K562 (cell line): Measurements from ENCODE around the gene BAD. TPM values are rescaled to one million over a fixed set of nuclear protein-coding genes. Genes with fewer than 3 reads are reported as not detected.

Experiments
- CHD2 ChIP-seq: IDR thresholded peaks from 2 replicates; pipeline ENCODE4 v1.6.1; 2011; ENCODE audit warnings: low read depth, low read length
- CUX1 ChIP-seq: fragments of 200-800 bp; sonication (Bioruptor generic); IDR thresholded peaks from 2 replicates; pipeline ENCODE4 v1.6.1; 2016; ENCODE audit warnings: missing genetic modification characterization, missing compliant biosample characterization
- FIP1L1 ChIP-seq: fragments of 200-400 bp; formaldehyde crosslinking; IDR thresholded peaks from 2 replicates; pipeline ENCODE4 v1.6.1; 2018; ENCODE audit warnings: mild to moderate bottlenecking, low read depth, low read length; ENCODE audit not compliant: poor library complexity, severe bottlenecking
- FOSL1 ChIP-seq: fragments of 200-800 bp; sonication (Bioruptor generic); conservative IDR thresholded peaks from 2 replicates; pipeline ENCODE4 v1.6.1; 2016; ENCODE audit warnings: missing genetic modification characterization, missing compliant biosample characterization
- KLF10 ChIP-seq: fragments of 250-450 bp; sonication (Bioruptor Pico); IDR thresholded peaks from 2 replicates; pipeline ENCODE4 v1.6.1; 2021; ENCODE audit warnings: matching md5 sums
- LARP7 ChIP-seq: fragments of 450-650 bp; IDR thresholded peaks from 2 replicates; pipeline ENCODE4 v1.6.1; 2016
- MAFK ChIP-seq: IDR thresholded peaks from 2 replicates; pipeline ENCODE4 v1.6.1; 2011; ENCODE audit warnings: low read length, improper control_type of control experiment
- MECOM ChIP-seq: fragments of 250-450 bp; sonication (Bioruptor Pico); IDR thresholded peaks from 2 replicates; pipeline ENCODE4 v1.8.0; 2022; ENCODE audit warnings: inconsistent platforms
- NFIC ChIP-seq: fragments of 450-650 bp; IDR thresholded peaks from 2 replicates; pipeline ENCODE4 v1.6.1; 2017; ENCODE audit warnings: mild to moderate bottlenecking, inconsistent platforms
- POLR2A ChIP-seq: fragments of 450-650 bp; conservative IDR thresholded peaks from 2 replicates; pipeline ENCODE4 v1.6.1; 2016
- PRMT5 ChIP-seq: sonication (generic); formaldehyde crosslinking; IDR thresholded peaks from 2 replicates; pipeline ENCODE4 v1.5.0; 2020; ENCODE audit warnings: missing genetic modification reagents
- RB1 ChIP-seq: fragments of 450-650 bp; IDR thresholded peaks from 2 replicates; pipeline ENCODE4 v1.6.1; 2017; ENCODE audit warnings: low read depth, mild to moderate bottlenecking
- SMAD1 ChIP-seq: fragments of 150-350 bp; IDR thresholded peaks from 2 replicates; pipeline ENCODE4 v1.6.1; 2014; ENCODE audit warnings: low read length, low read depth; ENCODE audit not compliant: partially characterized antibody
- TCF7L2 ChIP-seq: fragments of 150-350 bp; IDR thresholded peaks from 2 replicates; pipeline ENCODE4 v1.6.1; 2016; ENCODE audit warnings: low read depth, mild to moderate bottlenecking, low read length, moderate library complexity
- ZHX1 ChIP-seq: fragments of 150-350 bp; conservative IDR thresholded peaks from 2 replicates; pipeline ENCODE4 v1.6.1; 2014; ENCODE audit warnings: low read length
- ZNF124 ChIP-seq: sonication (generic); formaldehyde crosslinking; IDR thresholded peaks from 2 replicates; pipeline ENCODE4 v1.8.1; 2022; ENCODE audit warnings: missing genetic modification reagents
- ZNF239 ChIP-seq: fragments of 250-450 bp; sonication (Bioruptor Pico); IDR thresholded peaks from 2 replicates; pipeline ENCODE4 v1.4.0; 2020; ENCODE audit warnings: mild to moderate bottlenecking
- ZNF431 ChIP-seq: sonication (generic); formaldehyde crosslinking; IDR thresholded peaks from 2 replicates; pipeline ENCODE4 v1.8.0; 2022; ENCODE audit warnings: mild to moderate bottlenecking, missing genetic modification reagents
- ZNF551 ChIP-seq: fragments of 250-450 bp; sonication (Bioruptor Pico); IDR thresholded peaks from 2 replicates; pipeline ENCODE4 v1.5.0; 2021; ENCODE audit warnings: mild to moderate bottlenecking, moderate library complexity
- polyA plus RNA-seq, 8 experiments: library from polyadenylated mRNA; depleted of rRNA in 4 of 8; stranded (reverse) in 5 of 8; unstranded in 3 of 8; fragments of >200 nt; fragmentation: Nextera tagmentation in 2 of 8; fragmentation: Illumina TruSeq in 1 of 8; extraction: Ambion mirVana in 2 of 8; extraction: Trizol in 1 of 8; gene quantifications; 2 replicates each; pipeline versions ENCODE4 v1.2.1 to v1.2.3, GENCODE V29; 2011 to 2014; ENCODE audit warnings: inconsistent platforms in 1 of 8, missing spikeins in 1 of 8
- total RNA-seq, 7 experiments: library from RNA; depleted of rRNA in 6 of 7; stranded (reverse); fragments of >200 nt in 6 of 7; fragmentation: Illumina TruSeq in 2 of 7; extraction: Trizol in 2 of 7; gene quantifications; 2 replicates each; pipeline versions ENCODE4 v1.2.1 to v1.2.3, GENCODE V29; 2011 to 2021; ENCODE audit warnings: low replicate concordance in 1 of 7
- TF ChIP-seq, protein P1 (sequence below): fragments of 250-450 bp; sonication (Bioruptor Pico); IDR thresholded peaks from 2 replicates; pipeline ENCODE4 v1.8.0; 2022; ENCODE audit warnings: inconsistent platforms

Gene BAD
- total and polyA plus RNA-seq, 9 of the 15 experiments (the other 6 are each of a cell fraction or from before 2014, with no cell fraction given): 0.61 to 45.6 (median 11.8) TPM

- no peak for TF ChIP-seq CUX1 (CRISPR knock-in tag)
- TF ChIP-seq ZHX1: no peak
- no peak for TF ChIP-seq ZNF551 (CRISPR knock-in tag)
- no peak for TF ChIP-seq ZNF239 (CRISPR knock-in tag)
- TF ChIP-seq POLR2A: peak; percentile 72
- no peak for TF ChIP-seq MECOM (CRISPR knock-in tag)
- no peak for TF ChIP-seq FOSL1 (tag)
- TF ChIP-seq TCF7L2: no peak
- no peak for TF ChIP-seq ZNF124
- no peak for TF ChIP-seq LARP7
- TF ChIP-seq ZNF431 (CRISPR knock-in tag): no peak
- no peak for TF ChIP-seq KLF10 (CRISPR knock-in tag)
- no peak for TF ChIP-seq MAFK
- no peak for TF ChIP-seq NFIC
- no peak for TF ChIP-seq PRMT5
- peak; percentile 63 for TF ChIP-seq FIP1L1
- 0 out of 2 replicates have a peak, but pooled peaks have one; percentile 11 for TF ChIP-seq CHD2
- TF ChIP-seq, protein P1, sequence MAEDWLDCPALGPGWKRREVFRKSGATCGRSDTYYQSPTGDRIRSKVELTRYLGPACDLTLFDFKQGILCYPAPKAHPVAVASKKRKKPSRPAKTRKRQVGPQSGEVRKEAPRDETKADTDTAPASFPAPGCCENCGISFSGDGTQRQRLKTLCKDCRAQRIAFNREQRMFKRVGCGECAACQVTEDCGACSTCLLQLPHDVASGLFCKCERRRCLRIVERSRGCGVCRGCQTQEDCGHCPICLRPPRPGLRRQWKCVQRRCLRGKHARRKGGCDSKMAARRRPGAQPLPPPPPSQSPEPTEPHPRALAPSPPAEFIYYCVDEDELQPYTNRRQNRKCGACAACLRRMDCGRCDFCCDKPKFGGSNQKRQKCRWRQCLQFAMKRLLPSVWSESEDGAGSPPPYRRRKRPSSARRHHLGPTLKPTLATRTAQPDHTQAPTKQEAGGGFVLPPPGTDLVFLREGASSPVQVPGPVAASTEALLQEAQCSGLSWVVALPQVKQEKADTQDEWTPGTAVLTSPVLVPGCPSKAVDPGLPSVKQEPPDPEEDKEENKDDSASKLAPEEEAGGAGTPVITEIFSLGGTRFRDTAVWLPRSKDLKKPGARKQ: no peak
- no peak for TF ChIP-seq RB1
- peak; percentile 22 for TF ChIP-seq SMAD1
Measured at GRCh38 chr11:64224151-64224890, 60.1 kb downstream of the BAD start (continued).
